IPS-NIHi7 (cell line): ENCODE results near the gene CLDN12.
"Not testable (repeated sequence)": the region's sequence is repeated elsewhere in the genome, so short reads cannot be mapped to it uniquely, and the experiment has no call there.

Source experiments
- DNase-seq: peaks from one replicate; pipeline ENCODE4 v3.0.0; 2012; ENCODE audit warnings: mixed read lengths; ENCODE audit errors: extremely low spot score

Gene CLDN12

GRCh38 chr7:90433221-90433620, 30.0 kb downstream of the CLDN12 start:
- no peak for DNase-seq

- no peak for DNase-seq
Measured at GRCh38 chr7:90445633-90446032, 42.4 kb downstream of the CLDN12 start.

DNA sequence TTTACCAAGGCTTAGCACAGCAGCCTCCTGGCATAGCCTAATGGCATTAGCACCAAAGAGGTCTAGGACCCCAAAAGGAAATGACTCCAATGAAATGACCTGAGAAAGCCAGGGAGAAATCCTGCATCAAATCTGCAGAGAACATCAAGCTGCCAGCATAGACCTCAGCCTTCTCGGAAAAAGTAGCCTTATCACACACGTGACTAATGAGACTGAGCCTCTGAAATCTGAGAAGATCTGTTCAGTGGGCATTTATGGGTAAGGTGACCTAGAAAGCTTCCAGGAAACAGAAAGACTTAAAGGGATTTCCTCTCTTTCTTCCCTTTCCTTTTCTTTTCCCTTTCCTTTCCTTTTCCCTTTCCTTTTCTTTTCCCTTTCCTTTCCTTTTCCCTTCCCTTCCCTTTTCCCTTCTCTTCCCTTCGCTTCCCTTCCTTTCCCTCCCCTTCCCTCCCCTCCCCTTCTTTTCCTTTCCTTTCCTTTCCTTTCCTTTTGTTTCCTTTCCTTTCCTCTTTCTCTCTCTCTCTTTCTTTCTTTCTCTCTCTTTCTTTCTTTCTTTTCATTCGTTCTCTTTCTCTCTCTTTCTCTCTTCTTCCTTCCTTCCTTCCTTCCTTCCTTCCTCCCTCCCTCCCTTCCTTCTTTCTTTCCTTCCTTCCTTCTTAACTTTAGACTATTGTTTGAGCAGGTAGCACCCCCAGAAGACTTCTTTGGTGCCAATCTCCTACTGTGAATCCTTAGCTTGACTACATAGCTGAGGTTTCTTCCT, 43.1 kb downstream of the CLDN12 start:
- no peak for DNase-seq

DNA sequence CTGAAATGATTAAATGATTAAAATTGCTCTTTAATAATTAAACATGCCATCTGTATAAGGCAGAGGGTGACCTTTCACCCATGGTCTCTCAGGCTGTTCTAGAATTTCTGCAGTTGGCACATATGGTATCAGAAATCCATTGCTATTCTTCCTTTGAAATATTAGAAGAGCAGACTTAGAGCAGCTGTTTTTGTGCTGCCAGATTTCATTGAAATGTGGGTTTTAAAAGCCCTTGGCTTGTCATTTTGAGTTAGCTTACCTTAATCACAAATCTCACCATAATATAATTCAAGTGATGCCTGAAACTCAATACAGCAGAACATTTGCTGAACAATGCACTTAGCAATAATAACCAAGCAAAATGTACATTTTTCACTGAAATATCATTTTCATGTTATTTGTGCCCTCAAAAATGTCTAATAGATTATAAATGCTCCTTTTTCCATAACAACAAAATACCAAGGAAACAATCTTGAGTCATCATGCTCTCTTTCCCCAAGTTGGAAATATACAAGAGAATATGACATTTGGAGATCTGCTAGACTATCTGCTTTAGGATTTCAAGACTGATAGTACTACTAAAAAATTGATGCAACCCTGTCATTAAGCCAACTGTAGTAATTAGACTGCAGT, 50.1 kb downstream of the CLDN12 start:
- no peak for DNase-seq

DNA sequence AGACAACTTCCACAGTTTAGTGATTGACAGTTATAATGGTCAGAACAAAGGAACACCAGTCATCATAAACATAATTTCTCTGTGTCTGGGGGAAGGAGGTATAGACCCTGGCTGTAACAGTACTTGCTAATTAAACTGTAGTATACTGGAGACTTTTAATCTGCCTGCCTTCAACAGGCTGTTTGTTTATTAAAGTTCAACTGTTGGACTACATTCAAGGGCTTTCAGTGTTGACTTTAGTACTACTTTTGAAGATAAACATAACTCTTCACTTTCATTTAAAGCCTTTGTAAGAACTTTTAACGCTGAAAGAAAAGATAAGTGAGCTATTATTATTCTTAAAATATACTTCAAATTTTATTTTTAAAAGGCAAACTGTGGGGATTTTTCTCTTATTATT, 50.7 kb downstream of the CLDN12 start:
- DNase-seq = no peak

DNA sequence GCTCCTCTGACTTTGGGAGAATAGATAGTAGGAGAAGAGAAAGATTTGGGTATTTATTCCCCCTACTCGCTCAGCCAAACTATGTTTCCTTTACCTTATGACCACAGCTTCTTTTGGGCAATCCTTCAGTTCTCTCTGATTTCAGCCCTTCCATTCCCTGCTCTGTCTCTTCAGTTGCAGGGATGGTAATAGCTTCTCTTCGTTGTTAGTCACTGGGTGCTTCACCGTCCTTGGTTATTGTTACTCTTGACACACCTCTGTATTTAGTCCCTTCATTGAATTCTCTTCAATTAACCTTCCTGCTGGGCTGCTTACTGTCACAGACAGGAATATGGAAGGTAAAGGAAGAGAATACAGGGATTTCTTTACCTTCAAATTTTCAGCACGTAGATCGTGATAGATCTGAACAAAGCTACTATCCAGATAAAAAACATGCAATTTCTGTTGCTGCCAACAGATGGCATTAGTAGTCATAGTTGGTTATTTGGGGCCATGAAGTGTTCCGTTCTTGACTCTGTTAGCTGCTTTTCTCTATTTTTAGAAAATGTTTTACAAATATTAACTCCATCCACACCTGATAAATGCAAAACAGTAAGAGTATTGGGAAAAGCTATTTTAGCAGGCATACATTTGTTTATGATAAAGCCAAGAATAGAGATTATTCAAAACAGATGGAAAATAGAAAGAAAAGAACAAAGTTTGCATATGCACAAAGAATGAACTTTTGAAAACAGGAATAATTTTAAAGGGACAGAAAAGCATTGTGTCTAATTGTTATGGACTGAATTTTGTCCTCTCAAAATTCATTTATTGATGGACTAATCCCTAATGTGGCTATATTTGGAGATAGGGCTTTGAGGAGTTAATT, 52.1 kb downstream of the CLDN12 start:
- peak; percentile 68 for DNase-seq

GRCh38 chr7:90458104-90458503, 54.8 kb downstream of the CLDN12 start:
- DNase-seq = no peak

- DNase-seq = peak; percentile 42
Measured at GRCh38 chr7:90459888-90460287, 56.6 kb downstream of the CLDN12 start.

- no peak for DNase-seq
Measured at GRCh38 chr7:90461219-90461618, 58.0 kb downstream of the CLDN12 start.

GRCh38 chr7:90463151-90463628, 59.9 kb downstream of the CLDN12 start:
- DNase-seq = not testable (repeated sequence)
